PFSK-1 (cell line): ENCODE results near the gene EDN1.

Source experiments
- POLR2AphosphoS5 ChIP-seq: IDR thresholded peaks from 2 replicates; pipeline ENCODE4 v1.6.1; 2012; ENCODE audit warnings: low read depth, mild to moderate bottlenecking, control low read depth, low read length, moderate library complexity
- REST ChIP-seq, 2 experiments: IDR thresholded peaks; 2 replicates each; pipeline versions ENCODE4 v1.6.1 to v1.8.0; 2011 to 2012; ENCODE audit warnings: low read depth in 2 of 2, low read length in 2 of 2, control low read depth in 1 of 2, inconsistent platforms in 1 of 2, mild to moderate bottlenecking in 1 of 2, moderate library complexity in 1 of 2; ENCODE audit not compliant: insufficient read depth in 1 of 2

DNA sequence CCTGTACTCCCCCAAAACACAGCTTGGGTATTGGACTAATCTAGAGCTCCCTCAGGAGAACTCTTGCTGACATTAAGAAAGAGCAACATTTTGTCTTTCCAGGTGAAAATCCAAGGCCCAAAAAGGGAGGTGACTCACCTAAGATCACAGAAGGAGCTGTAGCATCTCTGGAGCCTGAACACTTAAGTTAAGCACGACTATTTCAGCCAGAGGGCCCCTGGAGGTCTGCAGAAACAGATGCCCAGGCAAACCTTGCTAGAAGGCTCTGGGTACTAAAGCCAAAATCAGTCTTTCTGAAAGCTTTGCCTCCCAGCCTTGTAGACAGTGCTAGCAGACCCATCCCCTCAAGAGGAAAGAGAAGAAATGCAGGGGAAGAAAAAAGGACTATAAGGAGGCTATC, 8.8 kb downstream of the EDN1 start:
- TF ChIP-seq REST (IDR thresholded peaks at IDR 0.05; ENCODE audit: insufficient read depth in 1 of 2, low read depth in 2 of 2, low read length in 2 of 2), result no peak
- no peak for TF ChIP-seq POLR2AphosphoS5
